ENCODE data around the gene USP30.

GRCh38 chr12:109010259-109010658 lies 42.1 kb upstream of the USP30 start:
- TF ChIP-seq POLR2A (IDR thresholded peaks at IDR 0.05; ENCODE audit: low read length), result no peak
- TF ChIP-seq GATA1 (IDR thresholded peaks at IDR 0.05; ENCODE audit: low read depth, low read length), result no peak
